AG10803 (cell line): Measurements from ENCODE around the gene GALNT9.
"Not testable (repeated sequence)": the region's sequence is repeated elsewhere in the genome, so short reads cannot be mapped to it uniquely, and the experiment has no call there.

ENCODE experiments used
- DNase-seq: peaks from one replicate; pipeline ENCODE4 v3.0.0; 2010; ENCODE audit warnings: low read depth
- H3K4me3 ChIP-seq: 2 replicates; pipeline ENCODE4 v1.5.1; 2011; ENCODE audit warnings: mild to moderate bottlenecking, low read length, control low read depth
- CTCF ChIP-seq: conservative IDR thresholded peaks from 2 replicates; pipeline ENCODE4 v1.5.1; 2011; ENCODE audit warnings: mild to moderate bottlenecking, low read length, control low read depth, inconsistent platforms

GALNT9 gene

GRCh38 chr12:132152953-132153352, 176.4 kb downstream of the GALNT9 start:
- H3K4me3 ChIP-seq: no peak overlapping the region
- no peak for TF ChIP-seq CTCF
- no peak for DNase-seq

GRCh38 chr12:132152411-132152821, 177.0 kb downstream of the GALNT9 start:
- no peak overlapping the region for H3K4me3 ChIP-seq
- TF ChIP-seq CTCF: no peak
- no peak for DNase-seq

- no peak for TF ChIP-seq CTCF
- no peak overlapping the region for H3K4me3 ChIP-seq
- DNase-seq: no peak
Observed at GRCh38 chr12:132151766-132152410, 177.5 kb downstream of the GALNT9 start.

GRCh38 chr12:132151145-132151765, 178.1 kb downstream of the GALNT9 start:
- no peak for DNase-seq
- no peak overlapping the region for H3K4me3 ChIP-seq
- TF ChIP-seq CTCF: no peak

- no peak for TF ChIP-seq CTCF
Observed at GRCh38 chr12:132150780-132151144, 178.6 kb downstream of the GALNT9 start.

GRCh38 chr12:132149526-132149925, 179.9 kb downstream of the GALNT9 start:
- not testable (repeated sequence) for DNase-seq

More at GRCh38 chr12:132150780-132151144, 178.6 kb downstream of the GALNT9 start:
- no peak overlapping the region for H3K4me3 ChIP-seq
- no peak for DNase-seq

GRCh38 chr12:132148368-132149045, 180.9 kb downstream of the GALNT9 start:
- DNase-seq: no peak
- no peak overlapping the region for H3K4me3 ChIP-seq
- TF ChIP-seq CTCF: no peak

More at GRCh38 chr12:132149526-132149925, 179.9 kb downstream of the GALNT9 start:
- H3K4me3 ChIP-seq: not testable (repeated sequence)
